ENCODE results near the gene TRABD2A.

GRCh38 chr2:84815146-84815545 is 65.7 kb downstream of the TRABD2A start:
- TF ChIP-seq CTCF (IDR thresholded peaks at IDR 0.05) (no peak), ZFX (IDR thresholded peaks at IDR 0.05; ENCODE audit: borderline replicate concordance) (no peak)

All from 22Rv1 (cell line).